Forelimb muscle (tissue), 1 donor: Measurements from ENCODE around the gene ACOXL. TPM values are rescaled to one million over a fixed set of nuclear protein-coding genes. Genes with fewer than 3 reads are reported as not detected.
"Not testable (repeated sequence)": the region's sequence is repeated elsewhere in the genome, so short reads cannot be mapped to it uniquely, and the experiment has no call there.

Experiments
- DNase-seq: peaks from one replicate; pipeline ENCODE4 v3.0.0-alpha.2; 2013; ENCODE audit warnings: low read depth
- polyA plus RNA-seq: library from polyadenylated mRNA; unstranded; fragments of 120-200 nt; gene quantifications from one replicate; pipeline ENCODE4 v1.2.1, GENCODE V29; 2013; ENCODE audit not compliant: insufficient read length

The ACOXL gene
- polyA plus RNA-seq, 1 donor = 0.11 TPM

DNA sequence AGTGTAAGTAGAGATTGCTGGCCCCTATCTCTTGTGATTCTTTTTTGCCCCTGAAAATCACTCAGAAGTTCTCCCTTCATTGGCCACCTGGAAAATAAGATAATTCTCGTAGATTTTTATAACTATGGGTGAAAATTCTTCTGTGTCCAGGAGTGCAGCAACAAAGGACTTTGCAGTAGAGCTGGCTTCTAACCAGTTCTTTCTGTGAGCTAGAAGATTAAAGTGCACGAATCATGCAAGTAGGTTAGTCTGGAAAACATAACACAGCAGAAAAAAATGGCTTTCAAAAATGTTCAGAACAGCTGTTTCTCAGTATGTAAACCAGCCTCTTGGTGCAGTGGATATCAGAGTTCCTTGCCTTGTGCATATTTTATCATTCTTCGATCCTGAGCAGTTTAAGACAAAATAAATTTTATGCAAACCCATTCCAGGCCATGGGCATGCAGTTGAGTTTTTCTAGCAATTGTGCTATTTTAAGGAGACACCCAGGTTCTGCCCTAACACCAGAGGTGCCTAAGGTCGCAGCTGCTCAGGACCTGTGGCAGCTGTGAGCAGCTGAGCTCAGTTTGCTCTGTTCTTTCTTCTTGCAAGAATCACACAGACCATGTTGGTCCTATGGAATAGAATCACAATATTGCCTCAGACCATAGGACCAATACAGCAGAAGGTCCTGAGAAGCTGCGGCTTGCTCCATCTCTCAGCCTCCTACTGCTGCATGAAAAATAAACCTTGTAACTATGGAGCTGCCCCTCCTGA, 307.4 kb downstream of the ACOXL start:
- DNase-seq = no peak

- DNase-seq = no peak
Measured at GRCh38 chr2:111041398-111042202, 309.2 kb downstream of the ACOXL start.

GRCh38 chr2:111042261-111042660, 309.9 kb downstream of the ACOXL start:
- DNase-seq = no peak

GRCh38 chr2:111042772-111043771, 310.7 kb downstream of the ACOXL start:
- no peak for DNase-seq

GRCh38 chr2:111044066-111044465, 311.7 kb downstream of the ACOXL start:
- no peak for DNase-seq

GRCh38 chr2:111045236-111045635, 312.9 kb downstream of the ACOXL start:
- DNase-seq = not testable (repeated sequence)

- no peak for DNase-seq
Measured at GRCh38 chr2:111045771-111046444, 313.5 kb downstream of the ACOXL start.

DNA sequence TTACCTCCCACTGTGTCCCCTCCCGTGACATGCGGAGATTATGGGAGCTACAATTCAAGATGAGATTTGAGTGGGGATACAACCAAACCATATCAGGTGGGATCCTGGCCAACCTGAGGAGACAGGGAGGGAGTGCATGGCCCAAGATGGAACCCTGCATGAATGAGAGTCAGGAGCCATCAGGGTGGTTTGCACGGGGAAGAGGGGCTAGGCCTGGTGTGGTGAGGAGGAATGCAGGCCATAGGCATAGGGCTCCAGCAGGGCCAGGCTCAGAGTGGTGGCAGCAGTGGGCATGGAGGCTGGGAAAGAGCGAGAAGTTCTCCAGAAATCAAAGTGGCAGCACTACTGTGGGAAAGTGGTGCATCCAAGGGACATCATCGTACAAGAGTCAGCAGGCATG, 314.3 kb downstream of the ACOXL start:
- no peak for DNase-seq

DNA sequence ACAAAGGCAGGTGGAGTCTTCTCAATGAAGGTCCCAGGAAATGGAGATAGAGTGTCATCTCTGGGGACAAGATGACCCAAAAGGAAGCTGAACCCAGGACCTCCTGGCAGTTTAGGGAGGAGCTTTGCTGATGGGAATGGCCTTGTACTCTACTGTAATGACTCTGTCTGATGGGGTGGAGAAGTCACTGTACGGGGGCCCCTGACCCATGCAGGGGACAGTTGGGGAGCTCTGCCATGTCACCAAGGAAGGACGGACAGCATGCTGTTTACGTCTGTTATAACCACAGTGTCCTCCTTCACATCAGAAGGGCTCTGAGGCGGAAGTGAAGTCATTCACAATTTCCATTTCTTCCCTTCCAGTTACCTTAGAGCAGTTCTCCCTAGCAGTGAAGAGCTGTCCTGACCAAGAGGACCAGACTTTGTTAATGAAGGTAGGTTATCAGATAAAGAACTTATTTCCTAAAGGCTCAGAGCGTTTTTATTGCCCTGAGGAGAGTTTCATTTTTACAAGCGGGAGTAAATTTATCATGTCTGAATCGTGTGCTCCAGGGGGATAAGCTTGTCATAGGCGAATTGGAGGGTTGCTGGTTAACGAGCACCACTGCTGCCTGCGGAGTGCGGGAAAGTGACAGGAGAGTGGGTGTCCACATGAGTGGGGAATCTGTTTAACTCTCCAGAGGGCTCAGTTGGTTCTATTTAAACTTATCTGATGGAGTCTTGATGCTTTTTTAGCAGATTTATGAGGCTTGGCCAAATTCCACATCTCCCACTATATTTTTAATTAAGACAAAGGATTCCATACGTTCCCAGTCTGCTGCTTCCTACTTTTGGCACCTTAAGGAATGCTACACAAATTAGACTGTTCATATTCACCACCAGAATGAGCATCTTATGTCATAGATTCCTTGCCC, 316.7 kb downstream of the ACOXL start:
- no peak for DNase-seq

DNA sequence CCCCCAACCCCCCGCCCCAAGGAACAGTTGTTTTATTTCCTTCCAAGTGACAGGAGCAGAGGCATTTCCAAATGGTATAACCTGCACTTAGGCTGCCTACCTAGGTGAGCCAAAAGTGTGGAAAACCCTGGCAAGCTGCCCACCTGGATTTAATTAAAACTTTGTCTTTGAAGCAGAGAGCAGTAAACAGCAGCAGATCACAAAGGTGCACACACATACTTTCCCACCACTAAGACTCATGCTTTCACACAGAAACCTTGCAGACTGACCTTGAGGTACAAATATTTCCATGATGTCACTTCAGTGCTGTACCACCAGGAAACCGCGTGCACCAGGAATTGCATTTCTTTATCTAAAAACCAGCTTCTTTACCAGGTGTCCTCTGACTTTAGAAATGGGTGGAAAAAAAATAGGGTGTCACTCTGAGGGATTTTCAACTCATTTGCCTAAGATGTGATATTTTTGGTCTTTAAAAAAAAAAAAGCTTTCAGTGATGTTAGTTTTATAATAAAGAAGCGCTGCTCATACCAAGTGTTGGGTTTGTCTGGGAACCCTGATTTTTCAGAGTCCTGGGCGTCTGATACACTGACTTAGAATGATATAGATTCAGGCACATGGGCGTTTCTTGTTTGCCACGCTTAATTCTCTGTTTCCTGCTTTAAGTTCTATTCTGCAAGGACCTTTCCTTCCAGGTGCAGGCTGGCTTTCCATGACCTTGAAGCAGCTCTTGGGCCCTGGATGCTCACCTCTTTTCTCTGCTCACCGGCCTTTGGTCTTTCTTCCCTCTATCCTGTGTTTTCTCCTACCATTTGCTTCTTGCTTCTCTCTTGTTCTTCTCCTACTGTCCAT, 317.6 kb downstream of the ACOXL start:
- no peak for DNase-seq

DNA sequence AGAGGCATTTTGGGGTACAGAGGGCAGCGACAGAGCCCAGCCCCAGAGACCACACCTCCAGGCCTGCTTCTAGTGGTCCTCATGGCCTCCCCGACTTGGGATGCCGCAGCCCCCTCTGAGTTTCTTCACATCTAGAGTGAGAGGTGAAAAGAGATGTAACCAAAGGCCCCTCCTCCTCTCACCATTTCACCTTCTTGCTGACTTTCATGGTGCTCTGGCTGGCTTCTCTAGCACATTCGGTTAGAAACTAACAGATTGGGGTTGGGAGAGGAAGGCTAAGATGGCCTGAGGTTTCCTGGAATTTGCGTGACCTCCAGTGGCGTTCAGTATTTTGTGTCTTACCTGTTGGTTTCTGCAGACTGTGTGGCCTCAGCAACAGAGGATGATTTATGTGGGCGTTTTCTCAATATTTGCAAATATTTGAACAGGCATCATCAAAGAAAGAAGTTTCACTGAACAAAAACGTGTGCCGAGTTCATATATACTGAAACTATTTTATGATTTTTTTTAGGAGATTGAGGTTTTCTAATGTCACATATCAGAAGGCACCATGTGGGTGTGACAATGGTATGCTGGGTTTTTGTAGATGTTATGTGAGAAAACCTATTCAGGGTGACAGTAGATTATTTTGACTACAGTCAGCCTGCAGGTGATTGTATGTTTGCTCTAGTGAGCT, 318.5 kb downstream of the ACOXL start:
- DNase-seq = no peak

- DNase-seq = no peak
Measured at GRCh38 chr2:111052621-111053020, 320.2 kb downstream of the ACOXL start.

DNA sequence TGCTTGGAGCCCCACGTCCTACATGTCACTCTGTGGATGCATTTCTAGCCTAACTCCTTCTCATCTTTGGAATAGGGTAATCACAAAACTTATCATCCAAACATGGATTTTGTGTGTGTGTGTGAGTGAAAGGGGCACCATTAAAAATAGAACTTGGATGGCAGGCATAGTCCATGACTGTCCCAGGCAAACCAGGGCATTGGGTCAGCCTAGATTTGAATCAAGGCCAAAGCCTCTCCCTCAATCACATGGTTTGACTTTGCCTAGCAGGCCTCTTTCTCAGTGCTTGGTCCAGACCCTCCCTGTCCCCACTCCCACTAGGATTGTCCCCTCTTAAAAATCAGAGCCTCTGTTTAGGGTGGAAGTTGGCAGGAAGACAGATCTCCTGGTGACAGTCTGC, 320.9 kb downstream of the ACOXL start:
- DNase-seq = no peak

- no peak for DNase-seq
Measured at GRCh38 chr2:111053825-111054515, 321.6 kb downstream of the ACOXL start.

DNA sequence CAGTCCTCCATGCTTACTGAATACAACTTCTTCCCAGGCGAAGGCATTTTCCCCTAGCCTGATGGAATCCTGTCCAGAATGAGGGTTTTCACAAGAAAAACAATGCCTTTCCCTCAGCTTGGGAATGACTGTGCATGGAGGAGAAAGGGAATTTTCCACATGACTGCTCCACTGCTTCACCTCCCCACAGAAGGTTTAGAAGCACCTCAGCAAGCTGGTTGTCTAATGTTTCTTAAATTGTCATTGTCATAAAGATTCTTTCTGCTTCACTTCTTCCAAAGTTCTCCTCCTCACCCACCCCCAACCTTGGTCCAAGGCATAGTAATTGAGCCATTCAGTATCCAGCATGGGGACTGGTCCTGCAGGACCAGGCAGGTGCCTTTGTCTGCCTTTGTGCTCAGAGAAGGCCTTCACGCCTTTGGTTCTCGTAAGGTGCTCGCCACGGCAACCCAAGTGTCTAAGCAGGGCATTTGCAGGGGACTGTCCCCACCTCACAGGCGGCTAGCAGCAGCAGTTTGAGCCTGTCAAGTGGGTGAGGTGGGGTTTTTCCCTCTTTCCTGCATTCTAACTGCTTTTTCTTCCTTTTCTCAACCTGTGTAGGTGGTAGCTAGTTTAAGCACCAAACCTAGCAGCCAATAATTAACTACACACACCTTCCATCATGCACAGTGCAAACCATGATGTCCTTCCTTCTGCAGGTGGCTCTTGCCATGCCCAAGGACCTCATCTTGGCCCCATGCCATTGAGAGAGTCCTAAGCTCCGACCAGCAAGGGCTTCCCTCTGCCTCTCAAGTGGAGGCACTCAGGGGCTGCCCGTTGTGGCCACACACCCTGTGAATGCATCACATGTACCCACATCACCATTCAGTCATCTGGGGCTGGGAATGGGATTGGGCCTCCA, 322.7 kb downstream of the ACOXL start:
- DNase-seq = no peak

DNA sequence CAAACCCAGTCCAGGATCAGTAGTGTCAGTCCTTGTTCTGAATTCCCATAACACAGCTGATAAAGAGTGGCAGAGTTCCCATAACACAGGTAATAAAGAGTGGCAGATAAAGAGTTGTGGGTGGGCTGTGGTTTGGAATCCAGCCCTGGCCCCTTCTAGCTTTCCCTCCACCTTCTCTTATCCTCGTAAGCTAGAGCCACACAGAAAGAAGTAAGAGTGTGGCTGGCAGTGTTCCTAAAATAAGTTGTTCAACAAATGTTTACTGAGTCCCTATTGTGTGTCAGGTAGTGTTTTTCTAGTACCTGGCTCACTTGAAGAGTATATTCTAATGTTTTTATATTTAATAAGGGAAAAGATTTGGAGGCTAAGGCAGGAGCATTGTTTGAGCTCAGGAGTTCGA, 323.4 kb downstream of the ACOXL start:
- DNase-seq = no peak

DNA sequence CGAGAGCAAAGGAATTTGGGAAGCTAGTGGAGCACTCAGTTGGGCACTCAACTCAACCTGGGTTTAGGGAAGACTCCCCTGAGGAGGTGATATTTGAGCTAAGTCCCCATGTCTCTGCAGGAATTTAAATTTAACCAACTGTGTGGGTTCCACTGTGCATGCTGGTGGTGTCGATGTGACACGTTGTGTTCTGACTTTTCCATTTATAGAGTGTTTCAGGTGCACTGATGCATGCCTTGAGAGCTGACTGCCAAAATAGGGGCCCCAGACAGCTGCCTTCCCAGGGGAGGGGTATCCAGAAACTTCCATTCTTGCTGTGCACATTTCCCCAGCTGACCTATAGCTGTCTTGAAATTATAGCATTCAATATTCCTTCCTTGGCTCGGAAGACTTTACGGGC, 324.7 kb downstream of the ACOXL start:
- no peak for DNase-seq
